ENCODE data around the gene PARD3B.

- TF ChIP-seq CTCF (conservative IDR thresholded peaks at IDR 0.05 in 1 of 2, IDR thresholded peaks at IDR 0.05 in 1 of 2; ENCODE audit: low read depth in 1 of 2, low read length in 2 of 2) = no peak
- TF ChIP-seq EZH2 (IDR thresholded peaks at IDR 0.05; ENCODE audit: low read length, missing control alignments) = no peak
Observed at GRCh38 chr2:205055251-205055650, 510.0 kb downstream of the PARD3B start.

All from fibroblast of lung (primary cell).